HG02763 (cell line): ENCODE data around the gene AP5S1.
"Not testable (repeated sequence)": the region's sequence is repeated elsewhere in the genome, so short reads cannot be mapped to it uniquely, and the experiment has no call there.

Experiments used
- ATAC-seq: cut with Tn5 transposase; IDR thresholded peaks from one replicate; pipeline ENCODE4 v1.9.1; 2021; ENCODE audit warnings: mild to moderate bottlenecking, moderate library complexity; ENCODE audit not compliant: unreplicated experiment

Gene AP5S1

DNA sequence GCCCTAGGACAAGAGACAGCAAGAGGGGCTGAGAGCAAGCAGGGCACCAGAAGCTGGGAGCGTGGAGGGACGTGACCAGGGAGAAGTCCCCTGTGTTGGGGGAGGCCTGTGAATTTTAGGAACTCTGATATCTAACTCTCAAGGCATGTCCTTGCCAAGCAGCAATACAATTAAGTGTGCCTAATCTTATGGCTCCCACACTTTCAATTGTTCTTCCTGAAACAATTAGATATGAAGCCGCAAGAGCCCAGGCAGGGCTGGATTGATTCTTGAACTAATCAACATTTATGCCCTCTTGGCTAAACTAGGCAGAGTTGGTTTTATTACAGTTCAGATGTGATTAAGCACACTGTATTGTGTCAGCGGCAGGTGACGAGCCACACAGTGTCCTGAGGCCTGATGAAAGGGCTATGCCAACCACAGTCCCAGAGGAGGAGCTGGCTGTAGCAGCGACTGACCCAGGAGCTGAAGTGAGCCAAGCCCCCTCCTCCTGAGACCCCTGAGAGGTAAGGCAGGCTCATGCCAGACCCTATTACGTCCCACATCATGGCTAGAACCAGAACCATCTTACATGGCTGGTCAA is 22.1 kb downstream of the AP5S1 start:
- no peak for ATAC-seq

DNA sequence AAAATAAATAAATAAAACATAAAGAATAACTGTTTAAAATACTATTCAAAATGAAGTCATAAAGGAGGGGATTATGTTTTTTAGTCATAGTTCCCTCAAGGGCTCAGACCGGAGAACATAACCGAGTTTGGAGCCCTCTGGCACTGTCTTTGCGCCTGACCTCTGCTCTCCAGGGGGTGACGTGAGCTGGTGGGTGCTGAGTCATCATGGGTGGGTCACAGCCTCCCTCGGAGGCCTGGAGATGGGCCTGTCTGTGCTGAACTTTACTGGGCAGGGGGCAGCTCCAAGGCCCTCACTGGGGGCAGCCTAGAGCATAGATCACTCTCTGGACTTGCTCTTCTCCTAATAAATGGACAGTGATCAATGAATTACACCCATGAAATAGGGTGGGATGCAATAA is 23.1 kb downstream of the AP5S1 start:
- no peak for ATAC-seq

DNA sequence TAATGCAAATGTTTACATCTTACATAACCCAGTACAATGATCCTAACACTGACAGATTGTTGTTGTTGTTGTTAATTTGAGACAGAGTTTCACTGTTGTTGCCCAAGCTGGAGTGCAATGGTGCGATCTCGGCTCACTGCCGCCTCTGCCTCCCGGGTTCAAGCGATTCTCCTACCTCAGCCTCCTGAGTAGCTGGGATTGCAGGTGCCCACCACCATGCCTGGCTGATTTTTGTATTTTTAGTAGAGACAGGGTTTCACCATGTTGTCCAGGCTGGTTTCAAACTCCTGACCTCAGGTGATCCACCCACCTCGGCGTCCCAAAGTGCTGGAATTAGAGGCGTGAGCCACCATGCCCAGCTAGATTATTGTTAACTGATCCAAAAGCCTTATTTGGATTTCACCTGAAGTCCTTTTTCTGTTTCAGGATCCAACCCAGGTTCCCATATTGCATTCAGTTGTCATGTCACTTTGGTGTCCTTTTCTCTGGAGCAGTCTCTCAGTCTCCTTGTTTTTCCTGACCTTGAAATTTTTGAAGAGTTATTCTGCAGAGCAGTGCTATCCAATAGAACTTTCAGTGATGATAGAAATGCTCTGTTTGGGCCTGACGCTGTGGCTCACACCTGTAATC is 23.8 kb downstream of the AP5S1 start:
- not testable (repeated sequence) for ATAC-seq

DNA sequence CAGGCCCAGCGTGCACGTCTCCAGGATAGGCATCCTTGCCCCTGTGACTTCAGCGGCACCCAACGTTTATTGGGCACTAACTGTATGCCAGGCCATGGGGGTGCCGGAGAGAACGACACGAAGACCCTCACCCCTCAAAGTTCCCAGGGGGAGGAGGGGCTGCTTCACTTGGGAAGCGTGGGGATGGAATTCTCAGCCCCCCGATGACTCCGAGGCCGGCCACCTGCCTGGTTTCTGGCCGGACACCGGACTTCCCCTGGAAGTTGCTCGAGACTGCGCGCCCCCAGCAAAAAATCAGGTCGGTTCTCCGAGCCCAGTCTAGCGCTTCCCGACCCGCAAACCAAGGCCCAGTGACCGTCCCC is 26.0 kb downstream of the AP5S1 start:
- no peak for ATAC-seq

DNA sequence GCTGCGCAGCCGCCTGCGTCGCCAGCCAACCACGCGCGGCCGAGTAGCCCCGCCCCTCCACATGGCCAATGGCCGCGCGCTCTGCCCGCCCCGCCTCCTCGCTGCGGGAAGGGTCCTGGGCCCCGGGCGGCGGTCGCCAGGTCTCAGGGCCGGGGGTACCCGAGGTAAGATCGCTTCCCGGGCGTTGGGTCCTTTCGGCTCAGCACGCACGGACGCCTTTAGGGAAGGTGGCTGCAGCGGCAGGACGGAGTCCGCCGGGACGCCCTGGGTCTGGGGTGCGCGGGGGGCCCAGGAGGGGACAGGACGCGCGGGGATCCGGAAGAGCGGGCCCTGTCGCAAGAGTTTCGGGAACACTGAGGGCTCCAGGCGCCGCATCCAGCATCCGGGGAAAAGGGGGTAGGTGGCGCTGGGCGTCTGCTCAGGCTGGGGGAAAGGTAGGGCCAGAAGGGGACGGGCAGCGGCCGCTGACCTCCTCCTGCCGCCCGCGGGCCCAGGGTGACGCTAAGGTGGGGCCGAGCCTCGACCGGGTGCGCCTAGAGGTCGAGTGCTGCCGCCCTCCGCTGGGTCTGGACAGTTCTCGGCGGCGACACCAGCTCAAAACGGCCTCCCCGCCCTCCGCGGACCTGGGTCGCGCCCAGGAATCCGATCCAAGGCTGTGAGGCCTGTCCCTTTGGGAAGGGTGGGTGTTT is 26.5 kb downstream of the AP5S1 start, which contains the start of gene MAVS:
MAVS (plus strand) TSS at position 95 of the 689 bp plus-strand sequence. CDS start 7,791 bp downstream, outside the sequence.
- ATAC-seq = peak; percentile 86

DNA sequence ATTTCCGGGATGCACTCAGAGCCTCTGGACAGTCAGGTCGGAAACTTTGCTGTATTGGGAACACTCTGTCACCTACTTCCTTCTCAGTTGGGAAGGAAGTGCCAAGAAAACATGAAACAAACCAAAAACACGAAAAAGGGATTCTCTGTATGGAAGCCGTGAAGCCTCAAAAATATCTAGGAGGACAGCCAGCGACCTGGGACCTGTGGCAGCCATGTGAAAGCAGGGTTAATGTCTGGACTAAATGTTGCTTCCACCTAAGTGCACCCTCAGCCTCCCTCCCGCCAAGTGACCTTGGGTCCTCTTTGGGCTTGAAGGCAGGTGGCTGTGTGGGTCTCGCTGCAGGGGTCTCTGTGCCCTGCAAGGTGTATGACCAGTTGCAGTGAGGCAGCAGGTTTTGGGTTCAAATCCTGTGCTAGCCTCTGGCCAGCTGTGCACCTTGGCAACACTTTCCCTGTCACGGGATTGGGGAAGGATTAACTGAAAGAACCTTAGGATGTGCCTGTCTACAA is 27.1 kb downstream of the AP5S1 start:
- no peak for ATAC-seq

DNA sequence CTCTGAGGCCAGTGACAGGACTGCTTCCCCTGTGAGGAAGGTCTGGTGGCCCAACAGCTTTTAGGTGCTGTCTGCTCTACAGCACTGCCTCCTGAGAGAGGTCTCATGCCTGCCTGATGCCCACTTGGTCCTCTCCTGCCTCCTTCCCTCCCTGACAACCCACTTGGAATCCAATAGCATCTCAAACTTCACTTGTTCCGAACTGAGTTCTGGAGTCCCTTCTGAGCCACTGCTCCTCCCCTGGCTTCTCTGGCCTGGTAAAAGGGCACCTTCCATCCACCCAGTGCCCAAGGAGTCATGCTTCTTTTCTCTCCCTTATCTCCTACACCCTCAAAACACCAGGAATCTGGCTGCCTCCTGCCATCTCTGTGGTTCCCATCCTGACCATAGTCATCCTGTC is 28.2 kb downstream of the AP5S1 start:
- no peak for ATAC-seq

DNA sequence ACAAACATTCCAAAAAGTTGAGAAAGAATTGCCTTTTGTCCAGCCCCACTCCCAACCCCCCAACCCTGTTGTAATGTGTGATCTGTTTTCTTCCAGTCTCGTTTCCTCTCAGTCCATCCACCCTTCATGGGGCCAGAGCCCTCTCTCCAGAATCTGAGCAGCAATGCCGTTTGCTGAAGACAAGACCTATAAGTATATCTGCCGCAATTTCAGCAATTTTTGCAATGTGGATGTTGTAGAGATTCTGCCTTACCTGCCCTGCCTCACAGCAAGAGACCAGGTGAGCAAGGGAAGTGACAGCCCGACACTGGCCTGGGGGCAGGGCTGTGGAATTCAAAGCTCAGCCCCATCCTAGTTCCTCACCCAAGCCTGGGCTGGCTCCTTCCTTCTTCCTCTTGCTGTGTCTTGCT is 34.1 kb downstream of the AP5S1 start:
- no peak for ATAC-seq

DNA sequence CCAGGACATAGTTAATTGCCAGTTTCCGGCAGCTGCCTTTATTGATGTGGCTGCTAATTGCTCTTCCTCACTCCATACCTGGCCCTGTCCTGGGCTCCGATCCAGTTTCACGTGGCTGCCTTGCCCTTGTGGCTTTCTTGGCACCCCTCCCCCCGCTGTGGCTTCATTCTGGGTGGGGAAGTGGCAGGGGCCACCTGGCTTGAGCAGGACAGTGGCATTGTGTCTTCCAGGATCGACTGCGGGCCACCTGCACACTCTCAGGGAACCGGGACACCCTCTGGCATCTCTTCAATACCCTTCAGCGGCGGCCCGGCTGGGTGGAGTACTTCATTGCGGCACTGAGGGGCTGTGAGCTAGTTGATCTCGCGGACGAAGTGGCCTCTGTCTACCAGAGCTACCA is 37.1 kb downstream of the AP5S1 start:
- ATAC-seq = no peak

DNA sequence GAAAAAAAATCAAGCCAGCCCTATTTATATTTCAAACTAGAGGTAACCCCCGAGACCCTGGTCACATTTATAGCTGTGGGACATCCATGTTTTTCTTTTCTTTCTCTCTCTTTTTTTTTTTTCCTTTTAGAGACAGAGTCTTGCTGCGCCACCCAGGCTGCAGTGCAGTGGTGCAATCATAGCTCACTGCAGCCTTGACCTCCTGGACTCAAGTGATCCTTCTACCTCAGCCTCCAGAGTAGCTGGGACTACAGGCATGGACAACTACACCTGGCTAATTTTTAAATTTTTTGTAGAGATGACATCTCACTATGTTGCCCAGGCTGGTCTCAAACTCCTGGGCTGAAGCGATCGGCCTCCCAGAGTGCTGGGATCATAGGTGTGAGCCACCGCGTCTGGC is 38.3 kb downstream of the AP5S1 start:
- no peak for ATAC-seq

DNA sequence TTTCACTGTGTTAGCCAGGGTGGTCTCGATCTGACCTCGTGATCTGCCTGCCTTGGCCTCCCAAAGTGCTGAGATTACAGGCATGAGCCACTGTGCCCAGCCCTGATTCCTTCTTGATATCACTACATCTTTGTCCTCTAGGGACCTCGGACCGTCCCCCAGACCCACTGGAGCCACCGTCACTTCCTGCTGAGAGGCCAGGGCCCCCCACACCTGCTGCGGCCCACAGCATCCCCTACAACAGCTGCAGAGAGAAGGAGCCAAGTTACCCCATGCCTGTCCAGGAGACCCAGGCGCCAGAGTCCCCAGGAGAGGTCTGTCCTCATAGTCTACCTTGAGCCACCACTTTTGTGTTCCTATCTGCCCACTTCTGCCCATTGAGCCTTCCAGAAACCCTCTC is 40.8 kb downstream of the AP5S1 start:
- no peak for ATAC-seq

DNA sequence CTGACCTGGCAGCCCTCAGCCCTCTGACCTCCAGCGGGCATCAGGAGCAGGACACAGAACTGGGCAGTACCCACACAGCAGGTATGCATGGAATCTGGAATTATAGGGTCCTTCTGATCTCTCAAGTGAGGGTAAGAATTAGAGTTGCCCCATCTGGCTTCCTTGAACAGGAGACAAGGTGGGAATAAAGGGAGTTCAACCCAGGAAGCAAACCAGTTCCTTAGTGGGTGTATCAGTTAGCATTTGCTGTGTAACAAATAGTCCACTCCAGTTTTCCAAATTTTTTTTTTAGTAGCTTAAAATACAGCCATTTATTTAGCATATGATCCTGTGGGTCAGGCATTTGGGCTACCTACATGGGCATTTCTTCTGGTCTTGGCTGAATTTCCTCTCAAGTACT is 42.0 kb downstream of the AP5S1 start:
- no peak for ATAC-seq

DNA sequence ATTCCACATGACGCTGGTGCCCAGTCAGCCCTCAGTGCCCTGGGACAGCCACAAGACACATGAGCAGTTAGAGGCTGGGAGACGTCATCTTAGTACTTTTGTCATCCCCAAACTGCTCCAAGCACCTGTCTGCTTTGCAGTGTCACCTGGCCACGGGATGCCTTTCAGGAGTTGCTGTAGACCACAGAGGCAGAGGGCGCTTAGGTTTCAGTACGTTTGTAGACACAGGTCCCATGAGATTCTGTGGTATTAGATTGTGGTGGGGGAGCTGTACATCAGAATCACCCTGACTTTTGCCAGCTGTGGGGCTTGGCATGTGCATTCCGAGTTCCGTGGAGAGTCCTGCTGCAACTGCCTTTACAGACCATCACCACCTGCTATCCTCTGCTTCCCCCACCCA is 43.0 kb downstream of the AP5S1 start:
- ATAC-seq = no peak

DNA sequence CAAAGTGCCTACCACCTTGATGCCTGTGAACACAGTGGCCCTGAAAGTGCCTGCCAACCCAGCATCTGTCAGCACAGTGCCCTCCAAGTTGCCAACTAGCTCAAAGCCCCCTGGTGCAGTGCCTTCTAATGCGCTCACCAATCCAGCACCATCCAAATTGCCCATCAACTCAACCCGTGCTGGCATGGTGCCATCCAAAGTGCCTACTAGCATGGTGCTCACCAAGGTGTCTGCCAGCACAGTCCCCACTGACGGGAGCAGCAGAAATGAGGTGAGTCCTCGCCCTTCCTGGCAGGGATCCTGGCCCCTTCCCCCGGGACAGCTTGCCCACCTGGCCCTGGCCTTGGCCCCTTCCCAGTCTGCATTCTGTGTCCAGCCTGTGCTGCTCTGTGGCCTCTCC is 44.2 kb downstream of the AP5S1 start:
- ATAC-seq = no peak

DNA sequence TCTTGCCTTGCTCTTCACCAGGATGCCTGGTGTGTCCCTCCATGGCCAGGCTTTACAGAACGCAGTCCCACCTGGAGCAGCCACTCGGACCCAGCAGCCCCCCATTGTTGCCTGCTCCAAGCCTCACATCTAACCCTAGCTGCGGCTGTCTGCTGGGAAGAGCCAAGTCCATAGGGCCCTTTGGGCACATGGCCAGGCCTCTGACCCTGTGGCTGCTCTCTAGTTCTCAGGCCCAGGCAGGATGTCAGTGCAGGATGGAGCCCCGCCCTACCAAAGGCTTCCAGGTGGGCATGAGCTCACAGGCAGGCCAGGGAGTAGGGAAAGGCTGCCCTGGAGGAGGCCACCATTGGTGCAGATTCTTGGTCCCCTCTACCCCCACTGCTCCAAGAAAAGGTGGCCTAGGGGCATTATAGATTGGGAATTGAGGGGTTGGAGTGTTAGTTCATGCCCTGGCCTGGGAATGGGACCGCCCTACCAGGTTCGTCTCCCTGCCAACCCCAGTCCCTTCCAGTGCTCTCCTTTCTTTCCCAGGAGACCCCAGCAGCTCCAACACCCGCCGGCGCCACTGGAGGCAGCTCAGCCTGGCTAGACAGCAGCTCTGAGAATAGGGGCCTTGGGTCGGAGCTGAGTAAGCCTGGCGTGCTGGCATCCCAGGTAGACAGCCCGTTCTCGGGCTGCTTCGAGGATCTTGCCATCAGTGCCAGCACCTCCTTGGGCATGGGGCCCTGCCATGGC is 45.0 kb downstream of the AP5S1 start:
- no peak for ATAC-seq

DNA sequence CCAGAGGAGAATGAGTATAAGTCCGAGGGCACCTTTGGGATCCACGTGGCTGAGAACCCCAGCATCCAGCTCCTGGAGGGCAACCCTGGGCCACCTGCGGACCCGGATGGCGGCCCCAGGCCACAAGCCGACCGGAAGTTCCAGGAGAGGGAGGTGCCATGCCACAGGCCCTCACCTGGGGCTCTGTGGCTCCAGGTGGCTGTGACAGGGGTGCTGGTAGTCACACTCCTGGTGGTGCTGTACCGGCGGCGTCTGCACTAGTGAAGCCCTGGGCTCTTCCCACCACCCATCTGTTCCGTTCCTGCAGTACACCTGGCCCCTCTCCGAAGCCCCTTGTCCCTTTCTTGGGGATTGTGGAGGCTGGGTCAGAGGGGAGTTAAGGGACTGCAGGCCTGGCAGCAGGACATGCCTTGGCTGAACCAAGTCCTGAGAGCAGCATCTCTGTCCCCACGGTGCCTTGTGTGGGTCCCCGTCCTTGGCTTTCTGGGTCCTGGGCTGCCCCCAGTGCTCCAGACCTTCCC is 45.6 kb downstream of the AP5S1 start:
- ATAC-seq = no peak

DNA sequence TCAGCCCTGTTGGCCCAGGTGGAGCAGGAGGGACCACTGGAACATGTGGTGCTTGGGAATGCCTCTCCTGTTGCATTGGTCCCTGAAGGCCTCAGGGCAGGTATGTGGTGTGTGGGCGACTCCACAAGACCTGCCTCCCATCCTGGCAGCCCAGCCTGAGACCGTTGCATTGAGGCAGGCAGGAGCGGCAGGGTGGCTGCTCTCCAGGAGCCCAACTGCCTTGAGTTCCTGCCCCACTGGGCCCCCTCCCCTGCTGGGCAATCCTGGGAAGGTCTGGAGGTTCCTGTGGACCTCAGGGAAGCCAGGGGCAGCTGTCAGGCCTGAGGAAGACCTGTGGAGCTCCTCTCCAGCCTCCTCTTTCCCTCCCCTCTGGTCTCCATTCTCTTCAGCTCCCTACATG is 46.1 kb downstream of the AP5S1 start:
- ATAC-seq = no peak

DNA sequence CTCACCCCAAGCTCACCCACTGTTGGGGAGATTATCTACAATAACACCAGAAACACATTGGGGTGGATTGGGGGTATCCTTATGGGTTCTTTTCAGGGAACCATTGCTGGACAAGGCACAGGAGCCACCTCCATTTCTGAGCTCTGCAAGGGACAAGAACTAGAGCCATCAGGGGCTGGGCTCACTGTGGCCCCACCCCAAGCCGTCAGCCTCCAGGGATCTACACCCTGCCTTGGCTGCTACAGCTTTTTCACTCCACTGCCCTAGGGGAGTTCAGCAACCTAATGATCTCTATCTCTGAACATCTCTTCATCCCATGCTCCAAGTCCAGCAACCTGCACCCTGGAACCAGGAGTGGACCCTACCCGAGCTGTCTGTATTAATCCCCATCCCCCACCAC is 47.5 kb downstream of the AP5S1 start:
- no peak for ATAC-seq

DNA sequence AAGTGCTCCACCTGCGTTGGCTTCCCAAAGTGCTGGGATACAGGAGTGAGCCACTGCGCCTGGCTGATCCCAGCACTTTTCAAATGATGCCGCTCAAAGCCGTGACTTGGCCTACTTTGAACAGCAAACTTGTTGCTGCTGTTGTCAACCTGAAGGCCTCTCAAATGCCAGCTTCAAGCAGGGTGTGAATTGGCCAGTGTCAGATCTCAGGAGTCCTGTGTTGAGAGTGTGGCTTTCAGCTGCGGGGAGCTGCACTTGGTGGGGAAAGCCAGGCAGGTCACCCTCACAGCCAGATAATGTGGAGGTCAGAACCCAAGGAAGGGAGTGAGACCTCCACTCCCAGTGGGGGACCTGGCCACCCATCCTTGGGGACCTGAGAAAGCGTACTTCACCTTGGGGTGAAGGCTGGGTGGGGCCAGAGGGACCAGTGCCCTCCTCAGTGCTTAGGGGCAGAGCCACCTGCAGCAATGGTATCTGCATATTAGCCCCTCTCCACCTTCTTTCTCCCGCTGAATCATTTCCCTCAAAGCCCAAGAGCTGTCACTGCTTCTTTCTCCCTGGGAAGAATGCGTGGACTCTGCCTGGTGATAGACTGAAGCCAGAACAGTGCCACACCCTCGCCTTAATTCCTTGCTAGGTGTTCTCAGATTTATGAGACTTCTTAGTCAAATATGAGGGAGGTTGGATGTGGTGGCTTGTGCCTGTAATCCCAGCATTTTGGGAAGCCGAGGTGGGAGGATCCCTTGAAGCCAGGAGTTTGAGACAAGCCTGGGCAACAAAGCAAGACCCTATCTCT is 49.7 kb downstream of the AP5S1 start:
- no peak for ATAC-seq

DNA sequence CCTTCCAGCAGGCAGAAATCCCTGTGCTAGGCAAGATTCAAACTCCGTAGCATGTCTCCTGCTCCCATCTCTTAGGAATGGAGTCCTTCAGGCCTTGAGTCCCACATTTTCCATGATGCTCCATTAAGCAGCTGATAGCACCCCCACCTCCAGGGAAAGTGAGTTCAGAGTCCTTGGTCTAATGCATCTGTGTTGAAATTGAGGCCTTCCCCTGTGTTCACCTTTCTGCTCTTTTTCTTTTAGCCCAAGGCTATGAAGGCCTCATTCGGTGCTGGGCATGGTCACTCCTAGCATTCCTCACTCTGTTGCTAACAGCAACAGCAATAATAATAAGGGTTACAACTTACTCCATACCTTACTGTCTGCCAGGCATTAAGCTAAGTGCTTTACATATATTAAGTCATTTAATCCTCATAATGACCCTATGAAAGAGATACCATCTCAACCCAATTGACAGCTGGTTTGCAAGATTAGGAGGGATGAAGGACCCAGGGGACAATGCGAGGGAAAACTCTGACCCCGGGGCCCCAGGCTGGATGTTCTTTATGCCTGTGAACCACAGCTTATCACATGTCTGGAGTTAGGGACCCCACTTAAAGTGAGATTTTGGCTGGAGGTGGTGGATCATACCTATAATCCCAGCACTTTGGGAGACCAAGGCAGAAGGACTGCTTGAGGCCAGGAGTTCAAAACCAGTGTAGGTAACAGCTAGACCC is 51.4 kb downstream of the AP5S1 start:
- ATAC-seq = no peak
